HS-27A (cell line): ENCODE measurements around the gene EEFSEC.

Experiments used
- DNase-seq: peaks from one replicate; pipeline ENCODE4 v3.0.0-alpha.2; 2012; ENCODE audit warnings: low read depth, missing footprints

EEFSEC gene

GRCh38 chr3:128427175-128427857, 274.0 kb downstream of the EEFSEC start:
- no peak for DNase-seq

GRCh38 chr3:128427872-128428822, 274.9 kb downstream of the EEFSEC start:
- DNase-seq = no peak

GRCh38 chr3:128429275-128429674, 276.0 kb downstream of the EEFSEC start:
- no peak for DNase-seq

GRCh38 chr3:128429751-128430150, 276.5 kb downstream of the EEFSEC start:
- DNase-seq = no peak

- DNase-seq = no peak
Measured at GRCh38 chr3:128430301-128430700, 277.0 kb downstream of the EEFSEC start.

GRCh38 chr3:128430731-128431130, 277.4 kb downstream of the EEFSEC start:
- DNase-seq = no peak

- no peak for DNase-seq
Measured at GRCh38 chr3:128431803-128432300, 278.6 kb downstream of the EEFSEC start.

GRCh38 chr3:128432301-128432970, 279.2 kb downstream of the EEFSEC start:
- DNase-seq = no peak

- no peak for DNase-seq
Measured at GRCh38 chr3:128432971-128433836, 279.9 kb downstream of the EEFSEC start.

GRCh38 chr3:128433837-128434165, 280.5 kb downstream of the EEFSEC start:
- DNase-seq = no peak

- DNase-seq = no peak
Measured at GRCh38 chr3:128434524-128434923, 281.2 kb downstream of the EEFSEC start.

GRCh38 chr3:128435058-128435457, 281.8 kb downstream of the EEFSEC start:
- no peak for DNase-seq

- no peak for DNase-seq
Measured at GRCh38 chr3:128435561-128435960, 282.3 kb downstream of the EEFSEC start.

GRCh38 chr3:128436214-128436613, 282.9 kb downstream of the EEFSEC start:
- no peak for DNase-seq

GRCh38 chr3:128438488-128439072, 285.3 kb downstream of the EEFSEC start:
- DNase-seq = no peak

- no peak for DNase-seq
Measured at GRCh38 chr3:128439226-128439625, 285.9 kb downstream of the EEFSEC start.

GRCh38 chr3:128442070-128442469, 288.8 kb downstream of the EEFSEC start:
- no peak for DNase-seq

- no peak for DNase-seq
Measured at GRCh38 chr3:128442949-128443348, 289.7 kb downstream of the EEFSEC start.

GRCh38 chr3:128443771-128444170, 290.5 kb downstream of the EEFSEC start:
- no peak for DNase-seq

- DNase-seq = no peak
Measured at GRCh38 chr3:128445357-128445756, 292.1 kb downstream of the EEFSEC start.

GRCh38 chr3:128446821-128447220, 293.5 kb downstream of the EEFSEC start:
- DNase-seq = no peak
